ENCODE measurements around the gene UBIAD1.

GRCh38 chr1:11266268-11267074 lies 6.5 kb upstream of the UBIAD1 start:
- TF ChIP-seq FOXP2 (optimal IDR thresholded peaks at IDR 0.05; ENCODE audit: borderline replicate concordance, extremely low read depth, extremely low read length, insufficient read depth) (no peak), SIN3A (IDR thresholded peaks at IDR 0.05; ENCODE audit: borderline replicate concordance, insufficient read depth, low read length) (no peak)
